ENCODE measurements around the gene TTK.

TTK gene

GRCh38 chr6:80003826-80004172, 650 bp upstream of the TTK start:
- peak overlapping the region; percentile 95 for H3K27ac ChIP-seq
- TF ChIP-seq CTCF (conservative IDR thresholded peaks at IDR 0.05) = no peak

- TF ChIP-seq CTCF (conservative IDR thresholded peaks at IDR 0.05) = no peak
- H3K27ac ChIP-seq = peak overlapping the region; percentile 95; the same call in 1 of the 2 replicates
Observed at GRCh38 chr6:80005406-80005805, 957 bp downstream of the TTK start.

GRCh38 chr6:80006541-80006940, 2.1 kb downstream of the TTK start:
- TF ChIP-seq CTCF (conservative IDR thresholded peaks at IDR 0.05) = no peak
- no peak overlapping the region for H3K27ac ChIP-seq

GRCh38 chr6:80009531-80009930, 5.1 kb downstream of the TTK start:
- peak overlapping the region; percentile 83; the same call in 1 of the 2 replicates for H3K27ac ChIP-seq
- no peak for TF ChIP-seq CTCF (conservative IDR thresholded peaks at IDR 0.05)

- TF ChIP-seq CTCF (conservative IDR thresholded peaks at IDR 0.05) = peak; percentile 51
- peak overlapping the region; percentile 83 for H3K27ac ChIP-seq
Observed at GRCh38 chr6:80010288-80010687, 5.8 kb downstream of the TTK start.

- no peak for TF ChIP-seq CTCF (conservative IDR thresholded peaks at IDR 0.05)
- H3K27ac ChIP-seq = peak overlapping the region; percentile 83
Observed at GRCh38 chr6:80015839-80016435, 11.5 kb downstream of the TTK start.

GRCh38 chr6:80020381-80021120, 16.1 kb downstream of the TTK start:
- no peak overlapping the region for H3K27ac ChIP-seq
- no peak for TF ChIP-seq CTCF (conservative IDR thresholded peaks at IDR 0.05)
